ENCODE measurements around the gene MSLN.

Gene MSLN

GRCh38 chr16:729768-730665 is 30.5 kb upstream of the MSLN start:
- no peak overlapping the region for H3K4me3 ChIP-seq (ENCODE audit: low read depth, low read length)
- H3K9me3 ChIP-seq (ENCODE audit: control insufficient read depth, insufficient read depth, low read depth, low read length) = no peaks in the 10 kb centered on the region
- H3K4me1 ChIP-seq (ENCODE audit: control insufficient read depth, insufficient read depth, low read length) = peaks cover 3% of the 10 kb centered on the region; the same call in 1 of the 2 replicates
- H3K27me3 ChIP-seq (ENCODE audit: control insufficient read depth, insufficient read depth, low read length) = peaks cover 19% of the 10 kb centered on the region
- no peak overlapping the region for H3K9ac ChIP-seq (ENCODE audit: low read length)
- H3K27ac ChIP-seq (ENCODE audit: low read depth, low read length) = no peak overlapping the region
- peaks cover 29% of the 10 kb centered on the region for H3K36me3 ChIP-seq (ENCODE audit: control insufficient read depth, insufficient read depth, low read length)

GRCh38 chr16:730666-731509 is 29.6 kb upstream of the MSLN start:
- Histone ChIP-seq H3K27me3 (ENCODE audit: control insufficient read depth, insufficient read depth, low read length) (peaks cover 14% of the 10 kb centered on the region), H3K9me3 (ENCODE audit: control insufficient read depth, insufficient read depth, low read depth, low read length) (no peaks in the 10 kb centered on the region), H3K9ac (ENCODE audit: low read length) (no peak overlapping the region), H3K27ac (ENCODE audit: low read depth, low read length) (no peak overlapping the region), H3K4me1 (ENCODE audit: control insufficient read depth, insufficient read depth, low read length) (peaks cover 3% of the 10 kb centered on the region; the same call in 1 of the 2 replicates), H3K36me3 (ENCODE audit: control insufficient read depth, insufficient read depth, low read length) (peaks cover 38% of the 10 kb centered on the region), H3K4me3 (ENCODE audit: low read depth, low read length) (no peak overlapping the region)

- no peak overlapping the region for H3K9ac ChIP-seq (ENCODE audit: low read length)
- H3K27ac ChIP-seq (ENCODE audit: low read depth, low read length) = no peak overlapping the region
- peaks cover 3% of the 10 kb centered on the region; the same call in 1 of the 2 replicates for H3K4me1 ChIP-seq (ENCODE audit: control insufficient read depth, insufficient read depth, low read length)
- H3K36me3 ChIP-seq (ENCODE audit: control insufficient read depth, insufficient read depth, low read length) = peaks cover 50% of the 10 kb centered on the region
- H3K9me3 ChIP-seq (ENCODE audit: control insufficient read depth, insufficient read depth, low read depth, low read length) = no peaks in the 10 kb centered on the region
- H3K27me3 ChIP-seq (ENCODE audit: control insufficient read depth, insufficient read depth, low read length) = peaks cover 5% of the 10 kb centered on the region; the same call in 1 of the 2 replicates
- H3K4me3 ChIP-seq (ENCODE audit: low read depth, low read length) = no peak overlapping the region
These were observed 28.2 kb upstream of the MSLN start for GRCh38 chr16:732332-732731.

- Histone ChIP-seq H3K4me1 (ENCODE audit: control insufficient read depth, insufficient read depth, low read length) (peaks cover 9% of the 10 kb centered on the region), H3K9ac (ENCODE audit: low read length) (no peak overlapping the region), H3K27ac (ENCODE audit: low read depth, low read length) (no peak overlapping the region), H3K9me3 (ENCODE audit: control insufficient read depth, insufficient read depth, low read depth, low read length) (no peaks in the 10 kb centered on the region), H3K4me3 (ENCODE audit: low read depth, low read length) (no peak overlapping the region), H3K36me3 (ENCODE audit: control insufficient read depth, insufficient read depth, low read length) (peaks cover 52% of the 10 kb centered on the region), H3K27me3 (ENCODE audit: control insufficient read depth, insufficient read depth, low read length) (no peaks in the 10 kb centered on the region)
These were observed 27.6 kb upstream of the MSLN start for GRCh38 chr16:732936-733335.

- Histone ChIP-seq H3K4me3 (ENCODE audit: low read depth, low read length) (no peak overlapping the region), H3K9me3 (ENCODE audit: control insufficient read depth, insufficient read depth, low read depth, low read length) (no peaks in the 10 kb centered on the region), H3K4me1 (ENCODE audit: control insufficient read depth, insufficient read depth, low read length) (peaks cover 8% of the 10 kb centered on the region), H3K27ac (ENCODE audit: low read depth, low read length) (no peak overlapping the region), H3K27me3 (ENCODE audit: control insufficient read depth, insufficient read depth, low read length) (no peaks in the 10 kb centered on the region), H3K9ac (ENCODE audit: low read length) (no peak overlapping the region), H3K36me3 (ENCODE audit: control insufficient read depth, insufficient read depth, low read length) (peaks cover 52% of the 10 kb centered on the region)
These were observed 26.9 kb upstream of the MSLN start for GRCh38 chr16:733382-734207.

- no peaks in the 10 kb centered on the region for H3K27me3 ChIP-seq (ENCODE audit: control insufficient read depth, insufficient read depth, low read length)
- H3K4me1 ChIP-seq (ENCODE audit: control insufficient read depth, insufficient read depth, low read length) = peaks cover 8% of the 10 kb centered on the region
- H3K36me3 ChIP-seq (ENCODE audit: control insufficient read depth, insufficient read depth, low read length) = peaks cover 52% of the 10 kb centered on the region
- no peak overlapping the region for H3K9ac ChIP-seq (ENCODE audit: low read length)
- H3K4me3 ChIP-seq (ENCODE audit: low read depth, low read length) = no peak overlapping the region
- no peaks in the 10 kb centered on the region for H3K9me3 ChIP-seq (ENCODE audit: control insufficient read depth, insufficient read depth, low read depth, low read length)
- no peak overlapping the region for H3K27ac ChIP-seq (ENCODE audit: low read depth, low read length)
These were observed 26.1 kb upstream of the MSLN start for GRCh38 chr16:734208-734980.

- H3K36me3 ChIP-seq (ENCODE audit: control insufficient read depth, insufficient read depth, low read length) = peaks cover 50% of the 10 kb centered on the region
- no peaks in the 10 kb centered on the region for H3K27me3 ChIP-seq (ENCODE audit: control insufficient read depth, insufficient read depth, low read length)
- no peak overlapping the region for H3K27ac ChIP-seq (ENCODE audit: low read depth, low read length)
- H3K4me3 ChIP-seq (ENCODE audit: low read depth, low read length) = no peak overlapping the region
- no peaks in the 10 kb centered on the region for H3K9me3 ChIP-seq (ENCODE audit: control insufficient read depth, insufficient read depth, low read depth, low read length)
- no peak overlapping the region for H3K9ac ChIP-seq (ENCODE audit: low read length)
- peaks cover 11% of the 10 kb centered on the region for H3K4me1 ChIP-seq (ENCODE audit: control insufficient read depth, insufficient read depth, low read length)
These were observed 25.3 kb upstream of the MSLN start for GRCh38 chr16:734981-735881.

GRCh38 chr16:735982-736453 is 24.5 kb upstream of the MSLN start:
- Histone ChIP-seq H3K4me3 (ENCODE audit: low read depth, low read length) (no peak overlapping the region), H3K27me3 (ENCODE audit: control insufficient read depth, insufficient read depth, low read length) (no peaks in the 10 kb centered on the region), H3K4me1 (ENCODE audit: control insufficient read depth, insufficient read depth, low read length) (peaks cover 11% of the 10 kb centered on the region), H3K9ac (ENCODE audit: low read length) (no peak overlapping the region), H3K9me3 (ENCODE audit: control insufficient read depth, insufficient read depth, low read depth, low read length) (no peaks in the 10 kb centered on the region), H3K36me3 (ENCODE audit: control insufficient read depth, insufficient read depth, low read length) (peaks cover 43% of the 10 kb centered on the region), H3K27ac (ENCODE audit: low read depth, low read length) (no peak overlapping the region)

GRCh38 chr16:736936-737481 is 23.5 kb upstream of the MSLN start:
- H3K36me3 ChIP-seq (ENCODE audit: control insufficient read depth, insufficient read depth, low read length) = peaks cover 41% of the 10 kb centered on the region
- peak overlapping the region; percentile 6 for H3K9ac ChIP-seq (ENCODE audit: low read length)
- H3K4me3 ChIP-seq (ENCODE audit: low read depth, low read length) = no peak overlapping the region; the same call in 1 of the 2 replicates
- H3K27me3 ChIP-seq (ENCODE audit: control insufficient read depth, insufficient read depth, low read length) = no peaks in the 10 kb centered on the region
- peaks cover 11% of the 10 kb centered on the region for H3K4me1 ChIP-seq (ENCODE audit: control insufficient read depth, insufficient read depth, low read length)
- H3K27ac ChIP-seq (ENCODE audit: low read depth, low read length) = no peak overlapping the region
- H3K9me3 ChIP-seq (ENCODE audit: control insufficient read depth, insufficient read depth, low read depth, low read length) = no peaks in the 10 kb centered on the region
